ENCODE data around the gene SERGEF. TPM values are rescaled to one million over a fixed set of nuclear protein-coding genes. Genes with fewer than 3 reads are reported as not detected.

Gene SERGEF
- total and polyA plus RNA-seq, 9 donors: 42.0 to 76.3 (median 59.7) TPM

GRCh38 chr11:17810041-17810440 is 202.8 kb downstream of the SERGEF start:
- H3K36me3 ChIP-seq: no peaks in the 10 kb centered on the region
- H3K9me3 ChIP-seq: no peaks in the 10 kb centered on the region
- H3K4me3 ChIP-seq: no peak overlapping the region
- no peaks in the 10 kb centered on the region for H3K4me1 ChIP-seq (ENCODE audit: insufficient read depth)
- no peak for TF ChIP-seq POLR2A (IDR thresholded peaks at IDR 0.05)
- TF ChIP-seq CTCF (IDR thresholded peaks at IDR 0.05): no peak
- no peak for TF ChIP-seq EP300 (IDR thresholded peaks at IDR 0.05)
- H3K27ac ChIP-seq: no peak overlapping the region
- H3K27me3 ChIP-seq: no peaks in the 10 kb centered on the region
- DNase-seq: no peak
- intact Hi-C loops (cut with DNase I): no loop called here
- 94 to 100% (median 100%) methylated on average over 1 of the region's 1 CpG for WGBS, 3 donors

GRCh38 chr11:17807034-17807433 is 205.8 kb downstream of the SERGEF start:
- intact Hi-C loops (cut with DNase I): no loop called here
- no peak for DNase-seq
- Histone ChIP-seq H3K4me3 (no peak overlapping the region), H3K36me3 (no peaks in the 10 kb centered on the region), H3K27ac (no peak overlapping the region), H3K9me3 (no peaks in the 10 kb centered on the region), H3K27me3 (no peaks in the 10 kb centered on the region), H3K4me1 (ENCODE audit: insufficient read depth) (no peaks in the 10 kb centered on the region)
- 90 to 93% (median 92%) methylated on average over 4 of the region's 4 CpGs for WGBS, 3 donors
- TF ChIP-seq POLR2A (IDR thresholded peaks at IDR 0.05) (no peak), CTCF (IDR thresholded peaks at IDR 0.05) (no peak), EP300 (IDR thresholded peaks at IDR 0.05) (no peak)

- intact Hi-C loops (cut with DNase I): no loop called here
- Histone ChIP-seq H3K9me3 (no peaks in the 10 kb centered on the region), H3K27me3 (no peaks in the 10 kb centered on the region), H3K36me3 (no peaks in the 10 kb centered on the region), H3K4me1 (ENCODE audit: insufficient read depth) (no peaks in the 10 kb centered on the region), H3K4me3 (no peak overlapping the region), H3K27ac (no peak overlapping the region)
- 79 to 91% (median 84%) methylated on average over 1 of the region's 1 CpG for WGBS, 3 donors
- no peak for TF ChIP-seq POLR2A (IDR thresholded peaks at IDR 0.05)
- TF ChIP-seq EP300 (IDR thresholded peaks at IDR 0.05): no peak
- TF ChIP-seq CTCF (IDR thresholded peaks at IDR 0.05): no peak
- DNase-seq: no peak
Observed at GRCh38 chr11:17805873-17806272, 207.0 kb downstream of the SERGEF start.

- no peaks in the 10 kb centered on the region for H3K9me3 ChIP-seq
- TF ChIP-seq EP300 (IDR thresholded peaks at IDR 0.05): no peak
- TF ChIP-seq CTCF (IDR thresholded peaks at IDR 0.05): no peak
- TF ChIP-seq POLR2A (IDR thresholded peaks at IDR 0.05): no peak
- H3K27ac ChIP-seq: no peak overlapping the region
- intact Hi-C loops (cut with DNase I): no loop called here
- H3K4me1 ChIP-seq (ENCODE audit: insufficient read depth): no peaks in the 10 kb centered on the region
- no peaks in the 10 kb centered on the region for H3K36me3 ChIP-seq
- no peaks in the 10 kb centered on the region for H3K27me3 ChIP-seq
- DNase-seq: no peak
- H3K4me3 ChIP-seq: no peak overlapping the region
- WGBS, 3 donors: 90 to 95% (median 94%) methylated on average over 4 of the region's 4 CpGs
Observed at GRCh38 chr11:17805043-17805442, 207.8 kb downstream of the SERGEF start.

Data from ovary (tissue), 9 donors.